ENCODE measurements around the gene CXorf58. TPM values are rescaled to one million over a fixed set of nuclear protein-coding genes. Genes with fewer than 3 reads are reported as not detected.

CXorf58 gene
- total and polyA plus RNA-seq, 10 donors: 0.04 to 0.92 (median 0.16) TPM; not detected in 5

- no peak overlapping the region for H3K27ac ChIP-seq
- intact Hi-C loops (cut with DNase I; ENCODE audit: low total_unique reads): loop anchor here (10.0 kb wide), 1 partner anchor 95 kb away; no protein-coding TSS in a partner anchor
- no peaks in the 10 kb centered on the region for H3K36me3 ChIP-seq
- H3K4me1 ChIP-seq: no peaks in the 10 kb centered on the region
- 78 to 91% (median 88%) methylated on average over 9 of the region's 9 CpGs for WGBS, 5 donors
- H3K27me3 ChIP-seq (replicated peaks in 1 of 7): peaks cover 0 to 3% (median 0%) of the 10 kb centered on the region in 7 donors
- H3K9me3 ChIP-seq: peaks cover 0 to 13% (median 0%) of the 10 kb centered on the region in 8 donors
- TF ChIP-seq CTCF (IDR thresholded peaks at IDR 0.05 in 8 of 11, conservative IDR thresholded peaks at IDR 0.05 in 3 of 11) (no peak), POLR2AphosphoS5 (IDR thresholded peaks at IDR 0.05) (no peak), POLR2A (IDR thresholded peaks at IDR 0.05) (no peak)
- DNase-seq: no peak
- H3K4me3 ChIP-seq: no peak overlapping the region
Observed at GRCh38 chrX:23919706-23920320, 12.0 kb downstream of the CXorf58 start.

- peaks cover 0 to 4% (median 0%) of the 10 kb centered on the region in 6 donors for H3K4me1 ChIP-seq
- no peaks in the 10 kb centered on the region for H3K9me3 ChIP-seq
- no peak overlapping the region for H3K27ac ChIP-seq
- TF ChIP-seq CTCF (IDR thresholded peaks at IDR 0.05 in 8 of 11, conservative IDR thresholded peaks at IDR 0.05 in 3 of 11) (no peak), POLR2AphosphoS5 (IDR thresholded peaks at IDR 0.05) (no peak), POLR2A (IDR thresholded peaks at IDR 0.05) (no peak)
- 88 to 98% (median 90%) methylated on average over 4 of the region's 4 CpGs for WGBS, 5 donors
- no peaks in the 10 kb centered on the region for H3K36me3 ChIP-seq
- peaks cover 0 to 2% (median 0%) of the 10 kb centered on the region in 7 donors for H3K27me3 ChIP-seq (replicated peaks in 1 of 7)
- no peak overlapping the region for H3K4me3 ChIP-seq
- intact Hi-C loops (cut with DNase I; ENCODE audit: low total_unique reads): no loop called here
- no peak for DNase-seq
Observed at GRCh38 chrX:23926015-23926414, 18.2 kb downstream of the CXorf58 start.

- Histone ChIP-seq H3K9me3 (no peaks in the 10 kb centered on the region), H3K4me1 (peaks cover 0 to 9% (median 0%) of the 10 kb centered on the region in 6 donors), H3K36me3 (no peaks in the 10 kb centered on the region), H3K4me3 (no peak overlapping the region), H3K27ac (no peak overlapping the region), H3K27me3 (replicated peaks in 1 of 7) (no peaks in the 10 kb centered on the region)
- DNase-seq: no peak
- no peak for TF ChIP-seq POLR2A (IDR thresholded peaks at IDR 0.05)
- TF ChIP-seq CTCF (IDR thresholded peaks at IDR 0.05 in 8 of 11, conservative IDR thresholded peaks at IDR 0.05 in 3 of 11): no peak
- TF ChIP-seq POLR2AphosphoS5 (IDR thresholded peaks at IDR 0.05): no peak
- WGBS, 5 donors: 0 to 24% (median 4%) methylated on average over 2 of the region's 2 CpGs
- intact Hi-C loops (cut with DNase I; ENCODE audit: low total_unique reads): no loop called here
Observed at GRCh38 chrX:23930894-23931604, 23.2 kb downstream of the CXorf58 start.

GRCh38 chrX:23932046-23932445 lies 24.2 kb downstream of the CXorf58 start:
- no peak for TF ChIP-seq POLR2A (IDR thresholded peaks at IDR 0.05)
- no peak for TF ChIP-seq CTCF (IDR thresholded peaks at IDR 0.05 in 8 of 11, conservative IDR thresholded peaks at IDR 0.05 in 3 of 11)
- no peak for TF ChIP-seq POLR2AphosphoS5 (IDR thresholded peaks at IDR 0.05)
- H3K27ac ChIP-seq: no peak overlapping the region
- H3K4me1 ChIP-seq: peaks cover 0 to 9% (median 0%) of the 10 kb centered on the region in 6 donors
- H3K27me3 ChIP-seq (replicated peaks in 1 of 7): no peaks in the 10 kb centered on the region
- 26 to 57% (median 37%) methylated on average over 1 of the region's 1 CpG for WGBS, 5 donors
- H3K9me3 ChIP-seq: no peaks in the 10 kb centered on the region
- DNase-seq: no peak
- no peaks in the 10 kb centered on the region for H3K36me3 ChIP-seq
- H3K4me3 ChIP-seq: no peak overlapping the region
- intact Hi-C loops (cut with DNase I; ENCODE audit: low total_unique reads): no loop called here

All from spleen (tissue), 11 donors.